Measurements from ENCODE around the gene CATSPERB. TPM values are rescaled to one million over a fixed set of nuclear protein-coding genes. Genes with fewer than 3 reads are reported as not detected.

CATSPERB gene
- total and polyA plus RNA-seq, 10 of the 15 experiments (the other 5 are each of a cell fraction or from before 2014, with no cell fraction given), result not detected

- WGBS (ENCODE audit: insufficient coverage, insufficient replicate concordance, low lambda C conversion rate, missing lambda C conversion rate), result 16% methylated on average over 5 of the region's 5 CpGs
- no peak for ATAC-seq
- H3K4me2 ChIP-seq (ENCODE audit: control insufficient read depth, insufficient read depth), result no peak overlapping the region
- no peak for DNase-seq (ENCODE audit: low read depth, low spot score)
- no peaks in the 10 kb centered on the region for H4K20me1 ChIP-seq (ENCODE audit: control insufficient read depth, insufficient read depth)
- H3K27me3 ChIP-seq (replicated peaks in 1 of 2; ENCODE audit: control insufficient read depth in 2 of 2, insufficient read depth in 2 of 2, low read length in 1 of 2), result no peaks in the 10 kb centered on the region; a peak in 2 of 4 replicates
- no peaks in the 10 kb centered on the region for H3K79me2 ChIP-seq (ENCODE audit: control insufficient read depth, insufficient read depth, low read length)
- H3K9ac ChIP-seq (ENCODE audit: control insufficient read depth, insufficient read depth, low read length), result no peak overlapping the region
- BruUV-seq (replicated peaks), result no TSS peak
- ChIA-PET RAD21 (ENCODE audit: unreplicated experiment) (no interaction called here), CTCF (interaction anchor here (0.7 to 0.8 kb wide), 2 partner anchors 54 to 123 kb away, joined by 3 read pairs; no protein-coding TSS in a partner anchor), SMC1A (ENCODE audit: uncharacterized antibody, unreplicated experiment) (no interaction called here), POLR2A (interaction anchor here (0.5 kb wide), 1 partner anchor 59 kb away, joined by 3 read pairs; no protein-coding TSS in a partner anchor)
- H3K27ac ChIP-seq (ENCODE audit: control insufficient read depth, insufficient read depth), result no peak overlapping the region
- intact Hi-C loops (cut with micrococcal nuclease; ENCODE audit: unreplicated experiment) (no loop called here), in situ Hi-C loops (cut with MboI) (no loop called here)
- H3K9me3 ChIP-seq (replicated peaks; ENCODE audit: control insufficient read depth, insufficient read depth, low read length), result no peaks in the 10 kb centered on the region
- no peak overlapping the region for H2AFZ ChIP-seq (ENCODE audit: control insufficient read depth, low read depth, low read length)
- no peak for FAIRE-seq
- H3K36me3 ChIP-seq (ENCODE audit: control insufficient read depth in 2 of 2, insufficient read depth in 2 of 2, low read length in 1 of 2), result no peaks in the 10 kb centered on the region
- no peaks in the 10 kb centered on the region for H3K4me1 ChIP-seq (ENCODE audit: control insufficient read depth, insufficient read depth, low read length)
- no peak overlapping the region for H3K4me3 ChIP-seq
- TF ChIP-seq ZBTB4 (CRISPR knock-in tag; IDR thresholded peaks at IDR 0.05) (no peak), REST (IDR thresholded peaks at IDR 0.05; ENCODE audit: low read depth, low read length) (no peak), LARP7 (IDR thresholded peaks at IDR 0.05) (no peak), PAX5 (IDR thresholded peaks at IDR 0.05; ENCODE audit: borderline replicate concordance, low read depth, low read length) (no peak), ZNF274 (IDR thresholded peaks at IDR 0.05; ENCODE audit: insufficient read depth, insufficient read length) (no peak), MXI1 (IDR thresholded peaks at IDR 0.05; ENCODE audit: low read depth, low read length) (no peak), E2F4 (IDR thresholded peaks at IDR 0.05; ENCODE audit: low read depth, low read length) (no peak), WRNIP1 (IDR thresholded peaks at IDR 0.05; ENCODE audit: borderline replicate concordance, low read depth, low read length) (no peak), ZNF24 (IDR thresholded peaks at IDR 0.05) (no peak), POLR2A (IDR thresholded peaks at IDR 0.05; ENCODE audit: low read depth, low read length) (no peak)
- TF ChIP-seq, protein P1, sequence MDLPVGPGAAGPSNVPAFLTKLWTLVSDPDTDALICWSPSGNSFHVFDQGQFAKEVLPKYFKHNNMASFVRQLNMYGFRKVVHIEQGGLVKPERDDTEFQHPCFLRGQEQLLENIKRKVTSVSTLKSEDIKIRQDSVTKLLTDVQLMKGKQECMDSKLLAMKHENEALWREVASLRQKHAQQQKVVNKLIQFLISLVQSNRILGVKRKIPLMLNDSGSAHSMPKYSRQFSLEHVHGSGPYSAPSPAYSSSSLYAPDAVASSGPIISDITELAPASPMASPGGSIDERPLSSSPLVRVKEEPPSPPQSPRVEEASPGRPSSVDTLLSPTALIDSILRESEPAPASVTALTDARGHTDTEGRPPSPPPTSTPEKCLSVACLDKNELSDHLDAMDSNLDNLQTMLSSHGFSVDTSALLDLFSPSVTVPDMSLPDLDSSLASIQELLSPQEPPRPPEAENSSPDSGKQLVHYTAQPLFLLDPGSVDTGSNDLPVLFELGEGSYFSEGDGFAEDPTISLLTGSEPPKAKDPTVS (IDR thresholded peaks at IDR 0.05; ENCODE audit: low read depth, low read length), result no peak
- TF ChIP-seq, protein P2, sequence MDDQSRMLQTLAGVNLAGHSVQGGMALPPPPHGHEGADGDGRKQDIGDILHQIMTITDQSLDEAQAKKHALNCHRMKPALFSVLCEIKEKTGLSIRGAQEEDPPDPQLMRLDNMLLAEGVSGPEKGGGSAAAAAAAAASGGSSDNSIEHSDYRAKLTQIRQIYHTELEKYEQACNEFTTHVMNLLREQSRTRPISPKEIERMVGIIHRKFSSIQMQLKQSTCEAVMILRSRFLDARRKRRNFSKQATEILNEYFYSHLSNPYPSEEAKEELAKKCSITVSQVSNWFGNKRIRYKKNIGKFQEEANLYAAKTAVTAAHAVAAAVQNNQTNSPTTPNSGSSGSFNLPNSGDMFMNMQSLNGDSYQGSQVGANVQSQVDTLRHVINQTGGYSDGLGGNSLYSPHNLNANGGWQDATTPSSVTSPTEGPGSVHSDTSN (IDR thresholded peaks at IDR 0.05; ENCODE audit: insufficient replicate concordance, low read depth, low read length), result no peak
- TF ChIP-seq, protein P3, sequence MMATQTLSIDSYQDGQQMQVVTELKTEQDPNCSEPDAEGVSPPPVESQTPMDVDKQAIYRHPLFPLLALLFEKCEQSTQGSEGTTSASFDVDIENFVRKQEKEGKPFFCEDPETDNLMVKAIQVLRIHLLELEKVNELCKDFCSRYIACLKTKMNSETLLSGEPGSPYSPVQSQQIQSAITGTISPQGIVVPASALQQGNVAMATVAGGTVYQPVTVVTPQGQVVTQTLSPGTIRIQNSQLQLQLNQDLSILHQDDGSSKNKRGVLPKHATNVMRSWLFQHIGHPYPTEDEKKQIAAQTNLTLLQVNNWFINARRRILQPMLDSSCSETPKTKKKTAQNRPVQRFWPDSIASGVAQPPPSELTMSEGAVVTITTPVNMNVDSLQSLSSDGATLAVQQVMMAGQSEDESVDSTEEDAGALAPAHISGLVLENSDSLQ (IDR thresholded peaks at IDR 0.05), result no peak
Observed at GRCh38 chr14:91732439-91732838, 553 bp upstream of the CATSPERB start.

Data from GM12878 (cell line).